Colonic mucosa (tissue), 4 donors: Measurements from ENCODE around the gene PCSK5. TPM values are rescaled to one million over a fixed set of nuclear protein-coding genes. Genes with fewer than 3 reads are reported as not detected.

Experiments used
- DNase-seq: peaks from one replicate; pipeline ENCODE4 v3.0.0-alpha.2; 2020
- H3K27ac ChIP-seq: fragments of 200-600 bp; one replicate; pipeline ENCODE4 v1.8.0; 2021
- H3K27me3 ChIP-seq: fragments of 200-600 bp; one replicate; pipeline ENCODE4 v1.8.0; 2021
- H3K36me3 ChIP-seq: fragments of 200-600 bp; one replicate; pipeline ENCODE4 v1.8.0; 2021
- H3K4me1 ChIP-seq: fragments of 200-600 bp; one replicate; pipeline ENCODE4 v1.8.0; 2021; ENCODE audit warnings: mild to moderate bottlenecking
- H3K4me3 ChIP-seq: fragments of 200-600 bp; one replicate; pipeline ENCODE4 v1.8.0; 2021
- H3K9ac ChIP-seq, 2 donors: one replicate each; pipeline ENCODE4 v1.7.0; 2013; ENCODE audit warnings: control low read depth in 2 of 2, low read depth in 2 of 2, low read length in 2 of 2
- H3K9me3 ChIP-seq: fragments of 200-600 bp; one replicate; pipeline ENCODE4 v1.8.0; 2021
- intact Hi-C: fragments of 100-400 bp; cut with DNase I; formaldehyde crosslinking; loops from one replicate; pipeline ENCODE4 v1.14.1; 2022
- total RNA-seq, 2 donors: library from RNA; stranded (reverse); fragmentation: NEBNext Ultra II Directional in 1 of 2; extraction: Animal tissue kit (Norgen Biotek cat#: 25700) in 1 of 2; gene quantifications; one replicate each; pipeline ENCODE4 v1.2.1, GENCODE V29; 2021
- TF ChIP-seq, protein P1 (sequence below): fragments of 200-600 bp; IDR thresholded peaks from one replicate; pipeline ENCODE4 v1.8.0; 2022; ENCODE audit warnings: antibody characterized with exemption, mild to moderate bottlenecking
- donor health status: healthy.
- donor health status: DM: no; HTN: no; CAD: no.
- donor health status: DM: no; HTN: no; CAD: no.

Gene PCSK5
- 10 to 100 TPM; 36.7 to 55.3 TPM for total RNA-seq

DNA sequence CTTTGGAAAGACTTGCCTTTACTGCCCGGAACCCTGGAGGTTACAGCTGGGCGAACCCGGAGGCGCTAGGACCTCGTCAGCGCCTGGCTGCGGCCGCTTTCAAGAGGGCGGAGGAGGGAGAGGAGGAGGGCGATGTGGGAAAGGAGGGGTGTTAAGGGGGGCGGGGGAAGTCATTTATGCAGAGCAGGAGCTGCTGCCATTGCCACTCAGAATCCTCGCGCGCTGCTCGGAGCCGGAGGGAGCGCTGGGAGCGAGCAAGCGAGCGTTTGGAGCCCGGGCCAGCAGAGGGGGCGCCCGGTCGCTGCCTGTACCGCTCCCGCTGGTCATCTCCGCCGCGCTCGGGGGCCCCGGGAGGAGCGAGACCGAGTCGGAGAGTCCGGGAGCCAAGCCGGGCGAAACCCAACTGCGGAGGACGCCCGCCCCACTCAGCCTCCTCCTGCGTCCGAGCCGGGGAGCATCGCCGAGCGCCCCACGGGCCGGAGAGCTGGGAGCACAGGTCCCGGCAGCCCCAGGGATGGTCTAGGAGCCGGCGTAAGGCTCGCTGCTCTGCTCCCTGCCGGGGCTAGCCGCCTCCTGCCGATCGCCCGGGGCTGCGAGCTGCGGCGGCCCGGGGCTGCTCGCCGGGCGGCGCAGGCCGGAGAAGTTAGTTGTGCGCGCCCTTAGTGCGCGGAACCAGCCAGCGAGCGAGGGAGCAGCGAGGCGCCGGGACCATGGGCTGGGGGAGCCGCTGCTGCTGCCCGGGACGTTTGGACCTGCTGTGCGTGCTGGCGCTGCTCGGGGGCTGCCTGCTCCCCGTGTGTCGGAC lies at the start of gene PCSK5:
Gene PCSK5 (plus strand): TSS at position 202 of the 805 bp plus-strand sequence. CDS start 509 bp downstream, at position 711.
- TF ChIP-seq, protein P1, sequence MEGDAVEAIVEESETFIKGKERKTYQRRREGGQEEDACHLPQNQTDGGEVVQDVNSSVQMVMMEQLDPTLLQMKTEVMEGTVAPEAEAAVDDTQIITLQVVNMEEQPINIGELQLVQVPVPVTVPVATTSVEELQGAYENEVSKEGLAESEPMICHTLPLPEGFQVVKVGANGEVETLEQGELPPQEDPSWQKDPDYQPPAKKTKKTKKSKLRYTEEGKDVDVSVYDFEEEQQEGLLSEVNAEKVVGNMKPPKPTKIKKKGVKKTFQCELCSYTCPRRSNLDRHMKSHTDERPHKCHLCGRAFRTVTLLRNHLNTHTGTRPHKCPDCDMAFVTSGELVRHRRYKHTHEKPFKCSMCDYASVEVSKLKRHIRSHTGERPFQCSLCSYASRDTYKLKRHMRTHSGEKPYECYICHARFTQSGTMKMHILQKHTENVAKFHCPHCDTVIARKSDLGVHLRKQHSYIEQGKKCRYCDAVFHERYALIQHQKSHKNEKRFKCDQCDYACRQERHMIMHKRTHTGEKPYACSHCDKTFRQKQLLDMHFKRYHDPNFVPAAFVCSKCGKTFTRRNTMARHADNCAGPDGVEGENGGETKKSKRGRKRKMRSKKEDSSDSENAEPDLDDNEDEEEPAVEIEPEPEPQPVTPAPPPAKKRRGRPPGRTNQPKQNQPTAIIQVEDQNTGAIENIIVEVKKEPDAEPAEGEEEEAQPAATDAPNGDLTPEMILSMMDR = no peak
- Histone ChIP-seq H3K4me3 (peak within 1 kb of the TSS; percentile 63), H3K27ac (peak within 1 kb of the TSS; percentile 84), H3K4me1 (no peaks in the 10 kb centered on the region), H3K27me3 (no peaks in the 10 kb centered on the region), H3K36me3 (no peaks in the 10 kb centered on the region), H3K9ac (peak within 1 kb of the TSS; percentile 90 to 93), H3K9me3 (no peaks in the 10 kb centered on the region)
- intact Hi-C loops = loop anchor here (5.0 to 10.0 kb wide), 2 partner anchors 72 to 264 kb away; no protein-coding TSS in a partner anchor
- peak; percentile 96 for DNase-seq

DNA sequence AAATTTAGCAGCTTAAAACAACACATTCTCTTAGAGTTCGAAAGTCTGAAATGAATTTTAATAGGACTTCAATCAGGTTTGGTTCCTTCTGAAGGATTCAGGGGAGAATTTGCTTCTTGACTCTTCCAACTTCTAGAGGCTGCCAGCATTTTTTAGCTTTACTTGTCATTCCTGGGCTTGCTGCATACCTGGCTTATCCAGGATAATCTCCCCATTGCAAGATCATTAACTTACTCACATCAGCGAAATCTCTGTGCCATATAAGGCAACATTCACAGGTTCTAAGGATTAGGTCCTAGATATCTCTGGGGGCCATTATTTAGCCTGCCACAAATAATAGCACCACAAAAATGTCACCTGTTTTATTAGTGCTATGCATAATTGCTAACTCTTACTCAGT lies 46.2 kb upstream of the PCSK5 start:
- intact Hi-C loops = no loop called here
- TF ChIP-seq, protein P1 = no peak
- no peak for DNase-seq
- Histone ChIP-seq H3K27me3 (no peaks in the 10 kb centered on the region), H3K36me3 (no peaks in the 10 kb centered on the region), H3K27ac (no peak overlapping the region), H3K4me3 (no peak overlapping the region), H3K9me3 (no peaks in the 10 kb centered on the region), H3K4me1 (no peaks in the 10 kb centered on the region), H3K9ac (no peak overlapping the region)

- no peak overlapping the region for H3K27ac ChIP-seq
- no peak overlapping the region for H3K4me3 ChIP-seq
- H3K9ac ChIP-seq = no peak overlapping the region
- TF ChIP-seq, protein P1 = no peak
- no peaks in the 10 kb centered on the region for H3K9me3 ChIP-seq
- DNase-seq = no peak
- no peaks in the 10 kb centered on the region for H3K27me3 ChIP-seq
- intact Hi-C loops = no loop called here
- H3K4me1 ChIP-seq = no peaks in the 10 kb centered on the region
- H3K36me3 ChIP-seq = no peaks in the 10 kb centered on the region
Measured at GRCh38 chr9:75845806-75846205, 44.7 kb upstream of the PCSK5 start.

DNA sequence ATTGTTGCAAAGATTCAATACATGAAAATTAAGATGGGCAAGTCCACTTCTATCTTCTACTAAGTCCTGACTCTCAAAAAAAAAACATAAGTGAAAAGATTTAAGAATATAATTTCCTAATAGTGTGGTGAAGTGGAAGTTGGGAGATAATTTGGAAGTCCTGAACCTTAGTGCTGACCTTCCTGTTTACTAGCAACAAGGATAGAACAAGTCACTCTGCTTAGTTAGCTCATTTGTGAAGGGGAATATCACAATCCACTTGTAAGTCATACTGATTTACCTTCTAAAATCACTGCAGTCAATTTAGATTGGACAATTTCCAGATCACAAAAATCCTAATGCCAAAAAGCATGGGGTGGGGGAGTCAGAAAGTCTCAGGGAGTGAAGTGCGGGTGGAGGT lies 43.4 kb upstream of the PCSK5 start:
- Histone ChIP-seq H3K36me3 (no peaks in the 10 kb centered on the region), H3K4me1 (no peaks in the 10 kb centered on the region), H3K9me3 (no peaks in the 10 kb centered on the region), H3K4me3 (no peak overlapping the region), H3K27me3 (no peaks in the 10 kb centered on the region), H3K27ac (no peak overlapping the region), H3K9ac (no peak overlapping the region)
- TF ChIP-seq, protein P1 = no peak
- intact Hi-C loops = no loop called here
- DNase-seq = no peak

- H3K4me3 ChIP-seq = no peak overlapping the region
- no peaks in the 10 kb centered on the region for H3K27me3 ChIP-seq
- no peaks in the 10 kb centered on the region for H3K9me3 ChIP-seq
- DNase-seq = no peak
- intact Hi-C loops = no loop called here
- TF ChIP-seq, protein P1 = no peak
- H3K27ac ChIP-seq = no peak overlapping the region
- H3K9ac ChIP-seq = no peak overlapping the region
- no peaks in the 10 kb centered on the region for H3K4me1 ChIP-seq
- no peaks in the 10 kb centered on the region for H3K36me3 ChIP-seq
Measured at GRCh38 chr9:75850459-75851200, 39.8 kb upstream of the PCSK5 start.
